ENCODE measurements around the gene CHCHD6. TPM values are rescaled to one million over a fixed set of nuclear protein-coding genes. Genes with fewer than 3 reads are reported as not detected.

CHCHD6 gene
- total RNA-seq, 1 donor from 2014 or later: 13.1 TPM

- Mint-ChIP-seq H3K4me1 (ENCODE audit: unreplicated experiment) (peaks cover 8% of the 10 kb centered on the region), H3K27ac (ENCODE audit: unreplicated experiment) (no peak overlapping the region), H3K4me3 (ENCODE audit: unreplicated experiment) (no peak overlapping the region), H3K9me3 (ENCODE audit: unreplicated experiment) (peaks cover 7% of the 10 kb centered on the region), H3K27me3 (ENCODE audit: unreplicated experiment) (no peaks in the 10 kb centered on the region), H3K36me3 (ENCODE audit: unreplicated experiment) (peaks cover 8% of the 10 kb centered on the region)
- no peak for DNase-seq (ENCODE audit: extremely low spot score, unreplicated experiment)
- TF ChIP-seq, protein P1, sequence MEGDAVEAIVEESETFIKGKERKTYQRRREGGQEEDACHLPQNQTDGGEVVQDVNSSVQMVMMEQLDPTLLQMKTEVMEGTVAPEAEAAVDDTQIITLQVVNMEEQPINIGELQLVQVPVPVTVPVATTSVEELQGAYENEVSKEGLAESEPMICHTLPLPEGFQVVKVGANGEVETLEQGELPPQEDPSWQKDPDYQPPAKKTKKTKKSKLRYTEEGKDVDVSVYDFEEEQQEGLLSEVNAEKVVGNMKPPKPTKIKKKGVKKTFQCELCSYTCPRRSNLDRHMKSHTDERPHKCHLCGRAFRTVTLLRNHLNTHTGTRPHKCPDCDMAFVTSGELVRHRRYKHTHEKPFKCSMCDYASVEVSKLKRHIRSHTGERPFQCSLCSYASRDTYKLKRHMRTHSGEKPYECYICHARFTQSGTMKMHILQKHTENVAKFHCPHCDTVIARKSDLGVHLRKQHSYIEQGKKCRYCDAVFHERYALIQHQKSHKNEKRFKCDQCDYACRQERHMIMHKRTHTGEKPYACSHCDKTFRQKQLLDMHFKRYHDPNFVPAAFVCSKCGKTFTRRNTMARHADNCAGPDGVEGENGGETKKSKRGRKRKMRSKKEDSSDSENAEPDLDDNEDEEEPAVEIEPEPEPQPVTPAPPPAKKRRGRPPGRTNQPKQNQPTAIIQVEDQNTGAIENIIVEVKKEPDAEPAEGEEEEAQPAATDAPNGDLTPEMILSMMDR (IDR thresholded peaks at IDR 0.05): no peak
Observed at GRCh38 chr3:126818400-126819095, 114.5 kb downstream of the CHCHD6 start.

GRCh38 chr3:126826693-126827092, 122.7 kb downstream of the CHCHD6 start:
- Mint-ChIP-seq H3K27me3 (ENCODE audit: unreplicated experiment) (no peaks in the 10 kb centered on the region), H3K4me1 (ENCODE audit: unreplicated experiment) (no peaks in the 10 kb centered on the region), H3K36me3 (ENCODE audit: unreplicated experiment) (peaks cover 4% of the 10 kb centered on the region), H3K9me3 (ENCODE audit: unreplicated experiment) (peaks cover 5% of the 10 kb centered on the region), H3K27ac (ENCODE audit: unreplicated experiment) (no peak overlapping the region), H3K4me3 (ENCODE audit: unreplicated experiment) (no peak overlapping the region)
- no peak for DNase-seq (ENCODE audit: extremely low spot score, unreplicated experiment)
- TF ChIP-seq, protein P1 (IDR thresholded peaks at IDR 0.05): no peak

DNA sequence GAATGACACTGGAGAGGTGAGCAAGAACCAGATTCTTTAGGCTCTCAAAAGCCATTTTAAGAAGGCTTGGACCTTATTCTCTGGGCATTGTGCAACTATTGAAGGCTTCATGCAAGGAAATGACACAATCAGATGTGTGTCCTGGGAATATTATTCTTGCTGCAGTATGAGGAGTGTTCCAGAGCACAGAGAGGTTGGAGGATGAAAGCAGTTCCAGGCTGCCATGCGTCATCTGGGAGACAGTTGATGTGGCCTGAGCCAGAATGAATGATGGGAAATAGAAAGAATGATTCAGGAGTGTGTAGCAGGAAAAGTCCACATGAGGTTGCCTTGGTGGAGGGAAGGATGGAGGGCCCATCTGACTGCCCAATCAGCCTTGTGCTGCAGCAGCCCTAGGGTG, 123.1 kb downstream of the CHCHD6 start:
- no peaks in the 10 kb centered on the region for H3K27me3 Mint-ChIP-seq (ENCODE audit: unreplicated experiment)
- H3K4me3 Mint-ChIP-seq (ENCODE audit: unreplicated experiment): no peak overlapping the region
- H3K9me3 Mint-ChIP-seq (ENCODE audit: unreplicated experiment): peaks cover 1% of the 10 kb centered on the region
- no peaks in the 10 kb centered on the region for H3K4me1 Mint-ChIP-seq (ENCODE audit: unreplicated experiment)
- no peak overlapping the region for H3K27ac Mint-ChIP-seq (ENCODE audit: unreplicated experiment)
- TF ChIP-seq, protein P1 (IDR thresholded peaks at IDR 0.05): no peak
- no peaks in the 10 kb centered on the region for H3K36me3 Mint-ChIP-seq (ENCODE audit: unreplicated experiment)
- DNase-seq (ENCODE audit: extremely low spot score, unreplicated experiment): no peak

GRCh38 chr3:126828306-126828705, 124.3 kb downstream of the CHCHD6 start:
- H3K36me3 Mint-ChIP-seq (ENCODE audit: unreplicated experiment): no peaks in the 10 kb centered on the region
- no peaks in the 10 kb centered on the region for H3K4me1 Mint-ChIP-seq (ENCODE audit: unreplicated experiment)
- H3K9me3 Mint-ChIP-seq (ENCODE audit: unreplicated experiment): no peaks in the 10 kb centered on the region
- no peak overlapping the region for H3K4me3 Mint-ChIP-seq (ENCODE audit: unreplicated experiment)
- no peaks in the 10 kb centered on the region for H3K27me3 Mint-ChIP-seq (ENCODE audit: unreplicated experiment)
- no peak for DNase-seq (ENCODE audit: extremely low spot score, unreplicated experiment)
- TF ChIP-seq, protein P1 (IDR thresholded peaks at IDR 0.05): no peak
- H3K27ac Mint-ChIP-seq (ENCODE audit: unreplicated experiment): no peak overlapping the region

DNA sequence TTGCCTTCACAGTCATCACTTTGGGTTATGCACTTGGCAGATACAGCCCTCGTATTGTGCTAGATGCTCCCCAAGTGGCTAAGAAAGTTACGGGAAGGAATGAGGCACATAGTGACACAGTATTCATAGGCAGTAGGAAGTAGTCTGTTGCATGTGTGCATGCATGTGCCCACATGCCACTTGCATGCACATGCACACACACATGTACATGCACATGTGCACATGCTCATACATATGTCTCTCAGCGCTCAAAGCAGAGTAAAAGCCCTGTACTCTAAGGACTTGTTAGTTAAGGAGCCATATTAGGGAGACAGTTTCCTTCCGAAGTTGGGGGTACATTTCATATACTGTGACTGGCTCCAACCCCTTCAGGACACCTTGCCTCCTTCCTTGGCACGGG, 128.9 kb downstream of the CHCHD6 start:
- H3K27ac Mint-ChIP-seq (ENCODE audit: unreplicated experiment): no peak overlapping the region
- H3K27me3 Mint-ChIP-seq (ENCODE audit: unreplicated experiment): no peaks in the 10 kb centered on the region
- no peaks in the 10 kb centered on the region for H3K36me3 Mint-ChIP-seq (ENCODE audit: unreplicated experiment)
- no peaks in the 10 kb centered on the region for H3K4me1 Mint-ChIP-seq (ENCODE audit: unreplicated experiment)
- TF ChIP-seq, protein P1 (IDR thresholded peaks at IDR 0.05): no peak
- no peak overlapping the region for H3K4me3 Mint-ChIP-seq (ENCODE audit: unreplicated experiment)
- no peak for DNase-seq (ENCODE audit: extremely low spot score, unreplicated experiment)
- no peaks in the 10 kb centered on the region for H3K9me3 Mint-ChIP-seq (ENCODE audit: unreplicated experiment)
